ENCODE measurements around the gene PDE8A.

DNA sequence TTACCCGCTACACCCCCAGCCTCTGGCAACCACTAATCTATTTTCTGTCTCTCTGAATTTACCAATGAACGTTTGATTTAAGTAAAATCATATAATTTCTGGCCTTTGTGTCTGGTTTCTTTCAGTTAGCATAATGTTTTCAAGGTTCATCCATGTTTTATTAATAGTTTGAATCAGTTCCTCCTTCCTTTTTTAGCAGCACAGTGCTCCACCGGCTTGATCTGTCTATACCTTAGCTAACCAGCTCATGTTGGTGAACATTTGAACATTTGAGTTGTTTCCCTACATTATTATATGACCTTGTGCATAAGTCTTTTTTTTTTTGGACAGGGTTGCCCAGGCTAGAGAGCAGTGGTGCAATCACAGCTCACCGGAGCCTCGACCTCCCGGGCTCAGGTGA is 33.3 kb downstream of the PDE8A start:
- TF ChIP-seq, protein P1, sequence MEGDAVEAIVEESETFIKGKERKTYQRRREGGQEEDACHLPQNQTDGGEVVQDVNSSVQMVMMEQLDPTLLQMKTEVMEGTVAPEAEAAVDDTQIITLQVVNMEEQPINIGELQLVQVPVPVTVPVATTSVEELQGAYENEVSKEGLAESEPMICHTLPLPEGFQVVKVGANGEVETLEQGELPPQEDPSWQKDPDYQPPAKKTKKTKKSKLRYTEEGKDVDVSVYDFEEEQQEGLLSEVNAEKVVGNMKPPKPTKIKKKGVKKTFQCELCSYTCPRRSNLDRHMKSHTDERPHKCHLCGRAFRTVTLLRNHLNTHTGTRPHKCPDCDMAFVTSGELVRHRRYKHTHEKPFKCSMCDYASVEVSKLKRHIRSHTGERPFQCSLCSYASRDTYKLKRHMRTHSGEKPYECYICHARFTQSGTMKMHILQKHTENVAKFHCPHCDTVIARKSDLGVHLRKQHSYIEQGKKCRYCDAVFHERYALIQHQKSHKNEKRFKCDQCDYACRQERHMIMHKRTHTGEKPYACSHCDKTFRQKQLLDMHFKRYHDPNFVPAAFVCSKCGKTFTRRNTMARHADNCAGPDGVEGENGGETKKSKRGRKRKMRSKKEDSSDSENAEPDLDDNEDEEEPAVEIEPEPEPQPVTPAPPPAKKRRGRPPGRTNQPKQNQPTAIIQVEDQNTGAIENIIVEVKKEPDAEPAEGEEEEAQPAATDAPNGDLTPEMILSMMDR (IDR thresholded peaks at IDR 0.05), result no peak
- TF ChIP-seq POLR2A (IDR thresholded peaks at IDR 0.05), result no peak

Data from breast epithelium (tissue), 3 donors.